Natural killer cell (primary cell): ENCODE data around the gene MMP17. TPM values are rescaled to one million over a fixed set of nuclear protein-coding genes. Genes with fewer than 3 reads are reported as not detected.
A peak's percentile ranks its signal among the peaks of the same experiment; 100 is the strongest.

Source experiments
- ATAC-seq, 3 donors: fragments of 150-1000 bp in 2 of 3; fragments of 200-7000 bp in 1 of 3; cut with Tn5 transposase; 1 replicate in 1 of 3; 2 replicates in 2 of 3; pipeline ENCODE4 v1.10.0; 2021; ENCODE audit warnings: mild to moderate bottlenecking in 2 of 3, moderate library complexity in 2 of 3
- DNase-seq, 2 donors: peaks; one replicate each; pipeline versions ENCODE4 v3.0.0 to v3.0.0-alpha.2; 2013 to 2021; ENCODE audit warnings: mixed read lengths in 1 of 2
- H3K27ac ChIP-seq: one replicate; pipeline ENCODE4 v1.5.1; 2013; ENCODE audit warnings: mild to moderate bottlenecking, low read length
- H3K27me3 ChIP-seq: one replicate; pipeline ENCODE4 v1.6.1; 2013; ENCODE audit warnings: low read length; ENCODE audit not compliant: control insufficient read depth, insufficient read depth
- H3K36me3 ChIP-seq: one replicate; pipeline ENCODE4 v1.6.1; 2013; ENCODE audit warnings: low read length; ENCODE audit not compliant: control insufficient read depth, insufficient read depth
- H3K4me1 ChIP-seq: one replicate; pipeline ENCODE4 v1.6.1; 2013; ENCODE audit warnings: low read length; ENCODE audit not compliant: control insufficient read depth, insufficient read depth
- H3K4me3 ChIP-seq: one replicate; pipeline ENCODE4 v1.5.1; 2013; ENCODE audit warnings: low read length
- H3K9me3 ChIP-seq: one replicate; pipeline ENCODE4 v1.6.1; 2013; ENCODE audit warnings: low read length; ENCODE audit not compliant: control insufficient read depth, insufficient read depth
- H3K27ac Mint-ChIP-seq, 2 donors: one replicate each; pipeline ENCODE4 v1.8.0; 2022; ENCODE audit warnings: mild to moderate bottlenecking in 2 of 2, mixed read lengths in 2 of 2, moderate library complexity in 1 of 2
- H3K27me3 Mint-ChIP-seq, 2 donors: one replicate each; pipeline ENCODE4 v1.8.0; 2022; ENCODE audit warnings: low read depth in 2 of 2, mixed read lengths in 2 of 2
- H3K36me3 Mint-ChIP-seq: one replicate; pipeline ENCODE4 v1.8.0; 2022; ENCODE audit warnings: mixed read lengths
- H3K4me1 Mint-ChIP-seq, 2 donors: one replicate each; pipeline ENCODE4 v1.8.0; 2022; ENCODE audit warnings: mixed read lengths in 2 of 2
- H3K4me3 Mint-ChIP-seq: one replicate; pipeline ENCODE4 v1.8.0; 2022; ENCODE audit warnings: mild to moderate bottlenecking, moderate library complexity, mixed read lengths
- H3K9me3 Mint-ChIP-seq, 2 donors: one replicate each; pipeline ENCODE4 v1.8.0; 2022; ENCODE audit warnings: mixed read lengths in 2 of 2
- CTCF ChIP-seq: fragments of 200-600 bp; IDR thresholded peaks from one replicate; pipeline ENCODE4 v1.8.0; 2022; ENCODE audit warnings: antibody characterized with exemption
- whole genome bisulfite sequencing: methylation state at CpG from one replicate; pipeline ENCODE4 v1.1.7; 2013; ENCODE audit warnings: missing lambda C conversion rate; ENCODE audit not compliant: insufficient coverage; 5-methylcytosine and 5-hydroxymethylcytosine counted together
- intact Hi-C: fragments of 100-400 bp; cut with micrococcal nuclease; formaldehyde crosslinking; loops from one replicate; pipeline ENCODE4 v1.14.2; 2022
- total RNA-seq, 4 donors: library from RNA; stranded (reverse); fragments of 120-200 nt in 1 of 4; gene quantifications; one replicate each; pipeline versions ENCODE4 v1.2.3 to v1.2.4, GENCODE V29; 2013 to 2022

Gene MMP17
- total RNA-seq, 3 donors from 2014 or later (not counting 1 experiment from before 2014, with no cell fraction given) = 1.6 to 2.0 (median 1.7) TPM

- H3K9me3 ChIP-seq = no peaks in the 10 kb centered on the region
- Mint-ChIP-seq H3K27ac (peak overlapping the region in 1 of 2 donors; percentile 34), H3K9me3 (no peaks in the 10 kb centered on the region), H3K4me1 (peaks cover 0 to 7% of the 10 kb centered on the region in 2 donors), H3K36me3 (peaks cover 11% of the 10 kb centered on the region), H3K4me3 (no peak overlapping the region), H3K27me3 (no peaks in the 10 kb centered on the region)
- H3K4me3 ChIP-seq = no peak overlapping the region
- H3K27me3 ChIP-seq = no peaks in the 10 kb centered on the region
- H3K4me1 ChIP-seq = no peaks in the 10 kb centered on the region
- intact Hi-C loops = no loop called here
- no peak overlapping the region for H3K27ac ChIP-seq
- DNase-seq (no peak), ATAC-seq (no peak)
- 98% methylated on average over 15 of the region's 15 CpGs for WGBS
- no peak for TF ChIP-seq CTCF
- peaks cover 63% of the 10 kb centered on the region for H3K36me3 ChIP-seq
These were observed 41.9 kb upstream of the MMP17 start for GRCh38 chr12:131786331-131786730.

GRCh38 chr12:131787143-131787660, 41.0 kb upstream of the MMP17 start:
- H3K4me3 ChIP-seq = no peak overlapping the region
- Mint-ChIP-seq H3K27ac (no peak overlapping the region), H3K27me3 (no peaks in the 10 kb centered on the region), H3K4me1 (peaks cover 0 to 7% of the 10 kb centered on the region in 2 donors), H3K9me3 (no peaks in the 10 kb centered on the region), H3K36me3 (peaks cover 11% of the 10 kb centered on the region), H3K4me3 (no peak overlapping the region)
- intact Hi-C loops = no loop called here
- WGBS = 98% methylated on average over 17 of the region's 17 CpGs
- no peak for DNase-seq
- peaks cover 56% of the 10 kb centered on the region for H3K36me3 ChIP-seq
- H3K9me3 ChIP-seq = no peaks in the 10 kb centered on the region
- no peak for TF ChIP-seq CTCF
- no peaks in the 10 kb centered on the region for H3K27me3 ChIP-seq
- H3K4me1 ChIP-seq = no peaks in the 10 kb centered on the region
- H3K27ac ChIP-seq = no peak overlapping the region
- ATAC-seq = no peak

GRCh38 chr12:131788070-131788469, 40.1 kb upstream of the MMP17 start:
- H3K27me3 Mint-ChIP-seq = no peaks in the 10 kb centered on the region

More at GRCh38 chr12:131788070-131788469, 40.1 kb upstream of the MMP17 start:
- TF ChIP-seq CTCF = no peak
- ATAC-seq (no peak), DNase-seq (no peak)
- peaks cover 11% of the 10 kb centered on the region for H3K36me3 Mint-ChIP-seq
- Histone ChIP-seq H3K9me3 (no peaks in the 10 kb centered on the region), H3K36me3 (peaks cover 54% of the 10 kb centered on the region), H3K27ac (no peak overlapping the region), H3K4me1 (no peaks in the 10 kb centered on the region), H3K27me3 (no peaks in the 10 kb centered on the region), H3K4me3 (no peak overlapping the region)
- no peaks in the 10 kb centered on the region for H3K9me3 Mint-ChIP-seq
- H3K27ac Mint-ChIP-seq = no peak overlapping the region
- WGBS = 96% methylated on average over 11 of the region's 11 CpGs
- no peak overlapping the region for H3K4me3 Mint-ChIP-seq
- peaks cover 0 to 7% of the 10 kb centered on the region in 2 donors for H3K4me1 Mint-ChIP-seq
- intact Hi-C loops = no loop called here
